B cell (primary cell): ENCODE data around the gene PPP6R1.

Experiments
- CTCF ChIP-seq: fragments of 200-600 bp; IDR thresholded peaks from one replicate; pipeline ENCODE4 v1.8.0; 2022; ENCODE audit warnings: antibody characterized with exemption, mild to moderate bottlenecking
- EZH2 ChIP-seq: IDR thresholded peaks from 2 replicates; pipeline ENCODE4 v1.6.1; 2012; ENCODE audit warnings: borderline replicate concordance, low read depth, mild to moderate bottlenecking, moderate library complexity, low read length; ENCODE audit not compliant: insufficient read depth, poor library complexity, severe bottlenecking

- TF ChIP-seq CTCF: no peak
- no peak for TF ChIP-seq EZH2
Measured at GRCh38 chr19:55230329-55230728, 28.5 kb downstream of the PPP6R1 start.
